HG03457 (cell line): Measurements from ENCODE around the gene NOTCH4.
"Not testable (repeated sequence)": the region's sequence is repeated elsewhere in the genome, so short reads cannot be mapped to it uniquely, and the experiment has no call there.

Source experiments
- ATAC-seq: cut with Tn5 transposase; IDR thresholded peaks from one replicate; pipeline ENCODE4 v1.9.1; 2021; ENCODE audit warnings: moderate number of reproducible peaks; ENCODE audit not compliant: unreplicated experiment

Gene NOTCH4

DNA sequence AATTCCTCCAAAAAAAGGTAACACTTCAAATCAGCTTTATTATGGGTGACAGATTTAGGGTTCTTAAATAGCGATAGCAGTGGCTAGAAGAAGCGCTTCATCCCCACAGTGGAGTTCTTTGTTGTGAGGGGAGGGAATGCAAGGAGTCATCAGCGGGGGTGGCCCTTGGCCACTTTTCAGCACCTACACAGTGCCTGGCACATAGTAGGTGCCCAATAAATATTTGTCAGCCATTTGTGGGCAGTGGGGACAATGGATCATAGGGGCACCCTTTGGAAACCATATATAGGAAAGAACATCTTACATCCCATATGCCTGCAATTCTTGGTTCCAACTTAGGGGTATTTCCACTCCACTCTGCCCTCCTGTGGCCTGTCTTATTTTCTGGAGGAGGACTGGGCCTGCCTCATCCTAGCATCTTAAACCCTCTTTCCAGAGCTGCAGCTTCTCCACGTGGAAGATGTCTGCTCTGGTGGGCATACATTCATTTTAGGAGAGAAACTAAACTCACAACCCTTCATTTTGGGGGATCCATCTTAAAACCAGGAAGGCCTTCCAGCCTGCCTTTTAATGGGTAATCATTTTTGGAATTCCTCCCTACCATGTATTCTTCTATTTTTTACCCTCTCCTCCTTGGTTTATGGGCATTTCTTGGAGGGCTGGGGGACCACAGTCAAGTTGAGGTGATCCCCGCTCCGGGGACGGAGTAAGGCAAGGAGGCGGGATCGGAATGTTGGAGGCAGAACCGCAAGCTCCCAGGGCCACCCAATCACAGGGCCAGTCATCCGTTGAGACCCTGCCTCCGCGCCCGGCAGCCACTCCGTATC lies 28.8 kb downstream of the NOTCH4 start:
- ATAC-seq, result peak; percentile 60

DNA sequence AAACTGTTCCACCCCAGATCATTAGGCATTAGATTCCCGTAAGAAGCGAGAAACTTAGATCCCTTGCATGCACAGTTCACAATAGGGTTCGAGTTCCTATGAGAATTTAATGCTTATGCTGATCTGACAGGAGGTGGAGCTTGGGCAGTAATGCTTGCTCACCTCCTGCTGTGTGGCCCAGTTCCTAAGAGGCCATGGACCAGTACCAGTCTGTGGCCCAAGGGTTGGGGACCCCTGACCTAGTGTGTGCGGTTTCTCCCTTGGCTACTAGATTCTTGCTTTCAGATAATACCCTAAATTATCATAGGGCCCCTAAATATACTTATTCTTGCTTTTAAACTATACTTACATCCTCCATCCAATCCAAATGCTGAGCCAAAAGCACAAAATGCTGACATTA lies 29.5 kb downstream of the NOTCH4 start:
- no peak for ATAC-seq

- ATAC-seq, result not testable (repeated sequence)
These were observed 30.8 kb downstream of the NOTCH4 start for GRCh38 chr6:32193096-32193495.

GRCh38 chr6:32192608-32193039 lies 31.2 kb downstream of the NOTCH4 start, which contains the start of gene GPSM3:
TSS of gene GPSM3 (minus strand) at chr6:32192643. CDS start at chr6:32192513, 130 bp downstream.
- ATAC-seq, result no peak

DNA sequence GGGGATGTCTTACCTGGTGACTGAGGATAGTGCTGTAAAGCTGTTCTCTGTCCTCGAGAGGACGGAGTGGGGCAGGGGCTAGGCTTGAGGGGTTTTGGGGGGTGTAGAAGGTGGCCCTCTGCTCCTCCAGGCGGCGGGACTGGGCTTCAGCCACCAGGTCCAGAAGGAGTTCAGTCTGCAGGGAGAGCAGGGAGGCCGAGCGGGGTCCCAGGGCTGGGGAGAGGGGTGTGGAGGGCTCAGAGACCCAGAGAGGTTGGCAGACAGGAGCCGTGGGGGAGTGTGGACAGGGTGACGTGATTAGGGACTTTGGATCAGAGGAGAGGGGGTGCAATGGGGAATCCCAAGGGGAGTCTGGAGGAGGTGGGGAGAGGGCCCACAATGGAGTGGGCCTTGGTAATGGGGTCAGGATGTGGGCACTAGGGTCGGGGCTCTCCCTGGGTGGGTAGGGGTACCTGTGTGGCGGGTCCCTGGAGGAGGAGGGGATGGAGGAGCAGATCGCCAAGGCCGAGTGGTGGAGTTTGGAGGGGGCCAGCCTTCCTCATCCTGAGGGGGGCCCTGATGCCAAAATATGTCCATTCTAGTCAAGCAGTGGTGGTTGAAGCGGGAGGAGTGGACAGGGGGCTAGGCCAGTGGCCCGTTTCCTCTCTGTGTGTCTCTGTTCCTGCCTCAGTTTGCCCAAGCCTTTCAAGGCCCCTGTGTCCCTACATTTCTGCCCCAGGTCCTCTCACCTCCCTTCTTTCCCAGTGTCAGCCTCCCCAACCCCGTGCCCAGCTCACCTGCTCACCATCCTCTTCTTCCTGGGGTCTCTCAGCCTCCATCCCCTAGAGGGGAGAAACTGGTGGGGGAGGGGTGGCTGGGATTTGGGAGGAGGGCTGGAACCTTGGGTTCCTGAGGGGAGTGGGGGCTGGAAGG lies 31.9 kb downstream of the NOTCH4 start:
- no peak for ATAC-seq

DNA sequence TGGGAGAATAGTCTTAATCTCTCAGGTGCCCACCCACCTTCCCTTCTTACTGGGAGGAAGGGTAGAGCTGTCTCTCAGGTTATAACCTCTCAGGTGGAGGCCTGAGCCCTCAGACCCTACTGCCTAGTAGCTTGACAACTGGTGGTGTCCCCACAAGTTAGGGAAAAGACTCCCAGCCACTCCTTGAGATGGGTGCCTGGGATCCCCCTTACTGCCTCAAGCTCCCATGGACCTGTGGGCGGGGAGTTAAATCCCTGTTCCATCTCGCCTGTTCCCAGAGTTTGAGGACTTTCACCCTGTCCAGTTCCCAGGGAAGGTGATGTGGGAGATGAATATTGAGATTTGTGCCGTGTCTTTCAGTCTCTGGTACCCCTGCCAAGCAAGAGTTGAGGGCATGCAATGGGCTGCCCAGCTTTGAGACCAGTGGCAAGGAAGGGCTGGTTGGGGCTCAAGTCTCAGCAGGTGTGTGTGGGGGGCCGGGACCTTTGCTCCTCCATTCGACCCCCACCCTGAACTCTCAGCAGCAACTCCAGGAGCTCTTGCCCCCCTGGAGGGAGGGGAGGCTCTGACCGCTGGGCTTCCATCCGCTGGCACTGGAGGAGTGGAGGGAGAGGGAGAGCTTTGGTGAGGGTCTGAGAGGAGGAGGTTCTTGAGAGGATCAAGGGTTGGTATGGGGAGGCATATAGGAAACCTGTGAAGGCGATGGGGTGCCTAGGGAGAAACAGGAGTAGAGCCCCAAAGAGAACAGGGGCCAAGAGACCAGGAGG lies 32.8 kb downstream of the NOTCH4 start:
- ATAC-seq, result no peak

GRCh38 chr6:32190054-32190851 lies 33.6 kb downstream of the NOTCH4 start, which contains the start of gene PBX2:
TSS of gene PBX2 (minus strand) at chr6:32190202. CDS start at chr6:32189915, 287 bp downstream.
- peak; percentile 34 for ATAC-seq

- ATAC-seq, result no peak
These were observed 34.2 kb downstream of the NOTCH4 start for GRCh38 chr6:32189742-32190053.

DNA sequence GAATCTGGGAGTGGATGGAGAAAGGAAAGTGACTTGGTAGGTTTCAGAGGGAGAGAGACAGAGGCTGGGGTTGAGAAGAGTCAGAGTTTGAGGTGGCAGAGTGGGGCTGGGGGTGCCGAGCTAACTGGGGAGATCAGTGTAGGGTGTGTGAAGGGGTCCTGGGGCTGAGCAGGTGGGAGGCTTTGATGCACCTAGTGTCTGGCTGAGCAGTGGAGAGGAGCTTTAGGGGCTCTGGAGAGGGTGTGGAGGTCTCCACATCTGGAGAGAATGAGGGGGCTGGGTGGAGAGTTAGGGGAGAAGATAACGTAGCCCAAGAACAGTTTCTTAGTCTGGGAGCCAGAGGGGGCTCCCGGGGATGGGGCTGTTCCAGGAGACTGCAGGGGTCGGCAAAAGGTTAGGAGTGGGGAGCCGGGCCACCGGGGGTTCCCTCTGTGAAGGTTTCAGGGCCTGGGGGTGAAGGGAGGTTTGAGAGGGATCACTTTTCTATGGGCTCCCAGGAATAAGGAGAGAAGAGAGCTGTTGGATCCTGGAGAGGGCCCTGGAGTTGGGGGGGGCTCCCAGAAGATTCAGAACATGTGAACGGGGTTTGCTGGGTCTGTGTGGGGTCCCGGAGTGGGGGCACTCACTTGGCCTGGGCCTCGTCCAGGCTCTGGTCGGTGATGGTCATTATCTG lies 34.7 kb downstream of the NOTCH4 start:
- no peak for ATAC-seq

- no peak for ATAC-seq
These were observed 35.3 kb downstream of the NOTCH4 start for GRCh38 chr6:32188381-32189068.

DNA sequence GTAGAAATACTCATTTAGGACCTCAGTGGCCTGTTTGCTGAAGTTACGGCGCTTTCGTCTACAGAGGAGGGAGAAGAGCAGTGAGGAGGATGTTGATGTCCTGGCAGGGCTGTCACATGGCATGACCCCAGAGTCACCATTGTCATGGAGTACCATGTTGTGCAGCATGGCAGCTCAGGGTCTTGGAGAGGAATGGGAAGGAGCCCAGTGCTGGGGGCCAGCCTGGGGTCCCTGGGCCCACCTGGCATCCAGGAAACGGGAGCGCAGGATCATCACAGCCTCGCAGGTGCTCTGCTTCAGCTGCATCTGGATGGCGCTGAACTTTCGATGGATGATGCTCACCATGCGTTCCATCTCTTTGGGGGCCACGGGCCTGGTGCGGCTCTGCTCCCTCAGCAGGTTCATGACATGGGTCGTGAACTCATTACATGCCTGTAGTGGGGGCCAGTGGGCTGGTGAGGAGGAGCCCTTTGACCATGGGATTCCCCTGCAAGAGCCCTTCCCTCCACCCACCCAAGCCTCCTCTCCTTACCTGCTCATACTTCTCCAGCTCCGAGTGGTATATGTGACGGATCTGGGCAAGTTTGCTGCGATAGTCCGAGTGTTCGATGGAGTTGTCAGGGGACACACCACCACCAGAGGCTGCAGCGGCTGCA lies 36.0 kb downstream of the NOTCH4 start:
- not testable (repeated sequence) for ATAC-seq

GRCh38 chr6:32187009-32187709 lies 36.7 kb downstream of the NOTCH4 start:
- ATAC-seq, result no peak

DNA sequence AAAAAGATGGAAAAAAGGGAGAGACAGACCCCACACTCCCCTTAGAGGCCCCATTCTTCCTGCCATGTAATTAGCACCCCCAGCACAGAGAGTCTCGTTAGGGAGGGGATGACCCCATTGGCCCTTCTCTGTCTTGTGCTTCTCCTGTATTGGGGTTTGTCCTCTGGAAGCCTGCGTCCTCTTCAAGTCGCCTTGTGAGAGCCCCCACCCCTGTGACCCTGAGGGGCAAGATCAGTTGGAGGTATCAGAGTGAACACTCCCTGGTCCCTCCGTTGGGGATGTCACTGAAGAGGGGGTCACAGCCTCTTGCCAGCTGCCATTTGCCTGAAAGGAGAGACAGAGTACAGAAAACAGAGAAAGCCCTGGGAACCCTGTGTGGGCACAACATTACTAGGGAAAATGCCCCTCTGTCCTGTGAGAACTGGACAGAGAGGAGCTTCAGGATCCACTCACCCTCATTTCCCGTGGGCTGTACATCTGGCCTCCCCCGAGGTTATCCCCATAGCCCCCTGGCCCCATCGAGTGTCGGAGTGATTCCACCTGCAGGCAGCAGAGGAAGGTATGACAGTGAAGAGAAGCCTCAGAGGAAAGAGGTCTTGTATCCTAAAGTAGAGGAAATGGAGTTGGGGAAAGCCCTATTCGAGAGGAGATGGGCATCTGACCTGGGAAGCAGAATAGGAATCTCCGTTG lies 37.6 kb downstream of the NOTCH4 start:
- not testable (repeated sequence) for ATAC-seq

- ATAC-seq, result not testable (repeated sequence)
These were observed 38.2 kb downstream of the NOTCH4 start for GRCh38 chr6:32185681-32186131.

- ATAC-seq, result no peak
These were observed 39.7 kb downstream of the NOTCH4 start, which contains the start of gene AGER for GRCh38 chr6:32184084-32184640. TSS of gene AGER (minus strand) at chr6:32184253. CDS start at chr6:32184222, 31 bp downstream.

GRCh38 chr6:32183483-32184083 lies 40.3 kb downstream of the NOTCH4 start:
- no peak for ATAC-seq
